IPS-NIHi11 (cell line): ENCODE measurements around the gene FUNDC2.

Experiments used
- DNase-seq: peaks from one replicate; pipeline ENCODE4 v3.0.0; 2012; ENCODE audit warnings: mixed read lengths, low spot score

FUNDC2 gene

GRCh38 chrX:155023907-155024833 is 2.5 kb upstream of the FUNDC2 start:
- no peak for DNase-seq

- no peak for DNase-seq
These were observed 271 bp upstream of the FUNDC2 start for GRCh38 chrX:155026420-155026726.

DNA sequence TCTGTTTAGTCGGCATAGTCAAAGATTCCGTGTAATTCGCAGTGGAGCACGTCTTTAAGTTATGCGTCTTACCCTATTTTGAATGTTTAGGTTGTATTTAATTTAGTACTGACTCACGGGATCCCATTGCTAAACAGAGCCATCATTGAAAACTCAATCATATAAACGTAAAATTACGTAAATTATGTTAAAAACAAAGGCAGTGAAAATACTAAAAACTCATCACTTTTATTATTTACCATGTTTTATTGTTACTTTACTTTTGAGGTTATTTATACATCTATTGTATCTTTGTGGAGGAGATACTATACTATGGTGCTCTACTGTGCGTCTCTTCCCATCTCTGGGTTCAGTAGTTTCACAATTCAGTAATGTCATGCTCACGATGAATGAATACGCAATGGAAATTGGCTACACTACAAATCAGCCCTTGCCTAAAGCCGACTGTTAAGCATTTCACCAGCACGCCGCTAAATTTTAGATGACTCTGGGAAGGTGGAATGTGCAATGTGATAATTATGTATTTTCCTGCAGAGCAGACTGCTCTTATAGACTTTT is 944 bp downstream of the FUNDC2 start:
- no peak for DNase-seq

DNA sequence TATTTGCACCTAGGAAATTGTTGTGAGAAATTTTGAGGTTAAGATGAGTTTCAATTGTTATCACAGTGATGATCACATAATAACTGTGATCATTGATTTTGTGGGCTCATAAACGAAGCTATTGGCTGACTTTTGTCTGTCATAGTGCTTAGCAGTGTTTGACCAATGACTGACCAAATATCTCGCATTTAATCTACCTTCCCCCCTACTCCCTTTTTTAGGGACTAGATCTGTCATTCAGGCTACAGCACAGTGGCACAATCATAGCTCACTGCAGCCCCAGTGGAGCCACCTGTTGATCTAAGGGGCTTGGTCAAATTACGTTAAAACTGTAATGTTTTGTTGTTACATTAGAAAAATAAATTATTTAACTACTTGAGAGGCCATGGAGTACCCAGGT is 1.5 kb downstream of the FUNDC2 start:
- DNase-seq: no peak

DNA sequence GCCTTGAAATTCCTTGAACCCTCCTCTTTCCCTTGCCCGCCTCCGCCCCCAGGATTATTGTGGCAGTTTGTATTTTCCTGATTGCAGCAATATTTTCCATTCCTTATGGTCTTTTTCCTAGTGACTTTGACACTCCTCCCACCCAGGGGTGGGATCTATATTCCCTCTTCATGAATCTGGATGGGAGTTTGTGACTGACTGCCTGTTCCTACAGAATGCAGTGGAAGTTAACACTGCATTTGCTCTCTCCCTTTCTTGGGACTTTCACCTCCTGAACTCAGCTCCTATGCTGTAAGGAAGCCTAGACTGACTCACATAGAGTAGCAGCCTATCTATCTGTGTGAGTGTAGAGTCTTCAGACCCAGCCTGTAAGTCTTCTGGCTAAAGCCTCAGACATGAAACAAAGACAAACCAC is 2.2 kb downstream of the FUNDC2 start:
- no peak for DNase-seq

GRCh38 chrX:155031657-155032056 is 5.0 kb downstream of the FUNDC2 start:
- no peak for DNase-seq

DNA sequence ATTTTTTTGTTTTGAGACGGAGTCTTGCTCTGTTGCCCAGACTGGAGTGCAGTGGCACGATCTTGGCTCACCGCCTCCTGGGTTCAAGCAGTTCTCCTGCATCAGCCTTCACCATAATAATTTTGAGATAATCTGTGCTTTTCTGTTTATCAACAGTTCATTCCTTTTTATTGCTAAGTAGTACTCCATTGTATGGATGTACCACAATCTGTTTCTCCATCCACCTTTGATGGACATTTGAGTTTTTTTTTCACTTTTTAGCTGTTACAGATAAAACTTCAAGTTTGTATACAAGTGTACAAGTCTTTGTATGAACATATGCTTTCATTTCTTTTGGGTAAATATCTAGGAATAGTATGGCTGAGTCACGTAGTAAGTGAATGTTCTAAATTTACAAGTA is 9.0 kb downstream of the FUNDC2 start:
- DNase-seq: no peak

GRCh38 chrX:155046129-155046810 is 19.6 kb downstream of the FUNDC2 start:
- DNase-seq: no peak

DNA sequence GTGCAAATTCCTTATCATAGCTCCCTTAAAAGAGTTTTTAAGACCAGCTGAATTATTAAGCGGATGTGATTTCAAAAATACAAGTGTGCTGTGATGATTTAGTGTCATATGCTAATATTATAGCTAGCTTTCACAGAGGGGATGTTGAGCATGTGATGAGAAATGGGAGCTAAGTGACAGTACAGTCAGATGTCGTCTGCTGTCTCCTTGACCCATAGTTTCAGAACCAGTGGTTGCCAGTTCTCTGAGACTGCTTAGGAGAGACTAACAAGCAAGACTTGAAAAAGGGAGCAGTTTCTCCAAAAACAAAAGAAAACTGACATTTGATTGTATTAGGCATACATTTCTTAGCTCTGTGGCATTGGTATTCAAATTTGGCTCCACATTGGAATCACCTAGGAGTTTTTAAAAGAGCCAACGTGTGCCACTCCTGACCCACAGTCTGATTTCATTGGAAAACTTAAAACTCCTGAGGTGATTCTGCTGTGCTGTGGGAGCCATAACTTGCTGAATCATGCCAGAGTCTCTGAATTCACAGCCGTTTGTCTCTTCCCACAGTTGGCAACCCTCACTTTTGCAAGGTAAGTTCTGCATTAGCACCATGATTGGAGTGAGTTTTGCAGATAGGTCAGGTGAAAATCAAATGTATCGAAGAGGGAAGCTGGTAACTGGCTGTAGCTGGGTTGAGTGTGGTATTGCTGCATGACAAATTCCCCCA is 20.3 kb downstream of the FUNDC2 start:
- no peak for DNase-seq

- peak; percentile 48 for DNase-seq
These were observed 22.5 kb downstream of the FUNDC2 start for GRCh38 chrX:155048977-155049619.

- DNase-seq: no peak
These were observed 26.3 kb downstream of the FUNDC2 start for GRCh38 chrX:155052738-155053498.

DNA sequence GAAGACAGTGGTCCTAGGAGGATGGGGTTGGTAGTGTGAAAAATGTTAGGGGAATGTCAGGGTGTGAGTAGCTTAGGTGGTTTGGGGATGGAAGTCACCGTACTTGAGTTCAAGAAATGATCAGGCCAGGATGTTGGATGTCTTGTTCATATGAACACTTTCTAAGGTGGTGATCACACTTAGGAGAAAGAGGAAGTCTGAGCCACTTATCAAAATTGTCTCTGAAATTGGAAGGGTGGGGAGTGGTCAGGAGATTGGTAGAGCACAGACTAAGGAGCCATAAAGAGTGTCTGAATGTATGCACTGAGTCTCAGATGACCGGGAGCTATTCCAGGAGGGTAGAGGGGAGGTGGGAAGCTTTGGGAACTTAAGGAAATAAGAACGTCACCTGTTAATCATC is 27.0 kb downstream of the FUNDC2 start:
- no peak for DNase-seq

- DNase-seq: no peak
These were observed 27.6 kb downstream of the FUNDC2 start for GRCh38 chrX:155054255-155054654.

- DNase-seq: no peak
These were observed 28.9 kb downstream of the FUNDC2 start for GRCh38 chrX:155055494-155055893.

GRCh38 chrX:155056471-155056870 is 29.8 kb downstream of the FUNDC2 start:
- no peak for DNase-seq

DNA sequence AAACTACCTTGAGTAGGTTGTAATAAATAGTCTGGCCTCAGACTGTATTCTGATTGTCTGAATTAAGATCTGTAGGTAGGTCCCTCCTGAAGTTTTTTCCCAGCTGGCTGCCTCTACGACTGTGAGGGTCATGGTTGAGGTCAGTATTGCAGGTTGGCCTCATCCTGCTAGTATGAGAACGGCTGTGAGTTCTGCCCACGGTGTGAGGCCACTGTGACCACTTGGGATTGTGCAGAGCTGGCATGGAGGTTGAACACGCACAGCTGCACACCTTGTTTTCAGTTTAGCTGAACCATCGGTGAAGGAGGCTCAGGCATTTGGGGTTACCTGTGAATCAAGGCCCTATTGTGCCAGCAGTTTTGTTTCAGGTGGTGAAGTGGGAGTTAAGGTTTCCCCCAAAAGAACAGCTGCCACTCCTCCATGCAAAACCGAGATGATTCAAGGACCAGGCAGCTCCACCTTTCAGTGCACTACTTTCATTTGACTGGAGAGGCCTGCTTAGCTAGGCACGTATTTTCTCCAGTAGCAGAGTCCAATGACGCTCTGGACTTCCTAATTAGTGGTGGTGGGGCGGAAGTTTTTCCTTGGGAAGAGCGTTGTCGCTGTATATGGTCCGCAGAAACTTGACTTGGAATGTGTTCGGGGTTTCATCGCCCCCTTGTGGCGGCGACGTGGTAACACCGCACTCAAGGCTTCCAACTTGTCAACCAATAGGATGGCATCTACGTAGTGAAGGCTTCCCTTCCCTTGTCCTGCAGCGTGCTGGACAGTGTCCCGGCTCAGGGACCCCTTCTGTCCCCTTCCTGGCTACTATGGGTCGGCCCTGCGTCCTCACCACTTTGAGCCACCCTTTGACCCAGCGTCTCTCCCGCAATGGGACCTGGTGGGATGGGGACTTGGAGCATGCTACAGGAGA is 30.5 kb downstream of the FUNDC2 start:
- peak; percentile 67 for DNase-seq

DNA sequence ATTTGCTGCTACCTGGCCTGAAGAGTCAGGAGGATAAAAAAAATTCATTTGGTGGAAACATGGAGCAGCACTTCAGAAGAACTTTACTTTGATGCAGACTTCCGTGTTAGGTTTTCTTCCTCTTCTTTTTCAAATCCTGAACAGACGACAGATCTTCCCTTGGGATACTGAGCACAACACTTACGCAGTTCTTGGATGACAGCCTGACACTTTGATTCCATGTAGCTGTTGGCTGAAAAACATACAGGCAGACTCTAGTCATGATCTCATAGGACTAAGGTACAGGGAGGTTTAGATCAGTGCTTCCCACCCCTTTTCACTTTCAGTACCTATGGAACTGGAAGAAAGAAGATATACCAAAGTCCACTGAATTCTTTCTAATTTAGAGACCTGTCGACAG is 35.1 kb downstream of the FUNDC2 start:
- DNase-seq: no peak

GRCh38 chrX:155065035-155065734 is 38.5 kb downstream of the FUNDC2 start:
- DNase-seq: no peak

DNA sequence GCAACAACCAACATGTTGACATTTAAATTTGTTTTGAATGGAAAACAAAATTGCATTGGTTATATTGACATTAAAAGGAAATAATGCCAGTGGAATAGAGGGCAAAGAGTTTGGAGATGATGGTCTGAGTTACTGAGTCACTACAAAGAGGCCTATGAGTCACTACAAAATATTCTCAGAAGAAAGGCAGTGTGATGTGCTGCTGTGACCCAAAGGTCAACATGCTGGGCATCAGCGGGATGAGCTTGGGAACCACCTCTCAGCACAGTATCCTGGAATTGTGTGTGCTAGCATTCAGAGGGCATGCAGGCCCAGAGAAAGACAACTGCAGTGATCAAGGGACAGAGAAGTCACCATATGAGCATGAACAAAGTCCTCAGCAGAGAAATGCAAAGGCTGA is 41.5 kb downstream of the FUNDC2 start:
- DNase-seq: no peak

GRCh38 chrX:155069414-155069813 is 42.8 kb downstream of the FUNDC2 start:
- DNase-seq: no peak
